GM18520 (cell line): ENCODE results near the gene ST3GAL5.

Experiments used
- ATAC-seq: cut with Tn5 transposase; IDR thresholded peaks from one replicate; pipeline ENCODE4 v1.9.1; 2021; ENCODE audit not compliant: unreplicated experiment

The ST3GAL5 gene

DNA sequence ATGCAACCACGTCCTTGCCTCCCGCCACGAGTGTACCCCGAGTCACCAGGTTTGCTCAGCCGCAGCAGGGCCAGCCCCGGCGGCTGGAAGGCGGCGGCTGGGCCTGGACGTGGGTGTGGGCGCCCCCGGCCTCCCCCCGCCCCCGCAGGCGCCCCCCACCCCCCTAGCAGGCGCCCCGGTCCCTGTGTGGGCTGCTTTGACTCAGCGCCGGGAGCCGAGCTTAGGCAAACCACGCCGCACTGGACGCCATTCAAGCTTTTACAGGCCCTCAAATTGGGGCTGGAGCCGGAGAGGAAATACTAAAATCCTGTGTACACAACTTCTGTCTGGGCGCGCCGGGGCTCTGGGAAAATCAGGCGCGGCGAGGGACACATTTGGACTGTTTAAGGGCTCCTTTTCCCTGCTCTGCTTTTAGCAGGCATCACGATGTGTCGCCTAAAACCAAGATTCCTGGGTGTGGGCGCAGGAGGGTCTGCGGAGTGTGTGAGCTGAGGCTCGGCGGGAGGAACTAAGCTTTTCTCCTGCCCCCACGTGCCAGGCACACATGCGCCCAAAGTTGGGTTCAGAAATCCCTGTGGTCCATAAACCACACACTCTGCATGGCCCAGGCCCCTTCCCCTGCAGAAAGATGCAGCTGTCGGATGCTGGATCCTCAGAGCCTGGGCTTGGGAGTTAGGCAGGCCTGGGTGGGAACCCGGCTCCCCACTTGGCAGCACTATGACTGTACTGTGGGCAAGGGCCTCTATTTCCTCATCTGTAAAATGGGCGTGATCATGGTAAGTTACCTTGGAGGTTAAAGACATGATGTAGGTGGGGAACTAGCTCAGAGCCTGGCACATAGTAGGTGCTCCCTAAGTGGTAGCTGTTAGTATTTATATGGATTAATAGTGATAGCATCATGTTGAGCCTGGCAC, 77.4 kb downstream of the ST3GAL5 start:
- ATAC-seq, result no peak

DNA sequence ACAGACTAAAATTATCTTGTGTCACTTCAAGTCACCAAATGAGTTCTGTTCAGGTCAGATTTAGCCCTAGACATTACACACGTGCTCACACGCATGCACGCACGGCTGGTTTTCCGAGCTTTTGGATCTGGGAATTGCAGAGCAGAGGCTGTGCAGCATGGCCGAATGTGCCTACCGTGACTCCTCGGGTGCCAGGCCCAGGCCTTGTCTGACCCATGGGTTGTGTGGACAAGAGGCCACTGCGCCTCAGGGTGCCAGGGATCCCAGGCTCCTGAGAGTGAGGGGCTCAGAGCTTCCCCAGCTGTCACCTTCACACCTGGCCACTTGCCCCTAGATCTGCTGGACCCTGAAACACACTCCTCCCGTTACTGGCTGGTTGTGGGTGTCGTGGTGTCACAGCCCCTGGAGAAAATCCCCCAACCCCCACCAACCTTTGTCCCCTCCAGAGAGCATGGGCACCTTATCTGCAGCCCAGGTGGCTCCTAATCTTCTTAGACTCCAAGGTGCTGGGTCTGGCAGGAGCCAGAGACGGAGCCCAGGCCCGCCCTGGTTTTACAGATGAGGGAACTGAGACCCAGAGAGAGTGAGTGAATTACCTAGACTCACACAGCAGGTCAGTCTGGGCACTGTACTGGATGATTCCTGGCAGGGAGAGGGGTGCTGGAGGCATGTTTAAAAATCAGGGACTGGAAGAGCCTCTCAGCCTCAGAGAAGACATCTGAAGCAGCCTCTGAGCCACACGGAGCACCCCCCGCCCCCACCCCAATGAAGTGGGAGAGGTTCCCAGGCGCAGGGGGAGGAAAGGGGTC, 78.2 kb downstream of the ST3GAL5 start:
- ATAC-seq, result no peak

DNA sequence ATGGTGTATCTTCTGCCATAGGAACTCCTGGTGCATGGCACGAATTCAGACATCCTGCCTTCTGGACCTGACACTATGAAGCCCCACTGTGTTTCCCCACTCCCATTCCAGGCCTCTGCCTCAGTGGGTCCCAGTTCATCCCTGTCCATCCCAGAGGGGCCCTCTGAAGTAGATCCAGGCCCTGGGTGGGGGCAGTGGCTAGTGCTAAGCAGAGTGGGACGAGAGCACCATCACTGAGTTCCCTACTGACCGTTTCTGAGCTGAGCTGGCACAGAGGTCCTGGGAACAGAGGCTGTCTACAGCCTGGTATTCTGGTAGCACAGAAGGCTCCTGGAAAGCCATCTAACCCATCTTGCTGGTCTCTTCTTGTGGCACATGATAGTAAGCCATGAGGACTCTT, 81.0 kb downstream of the ST3GAL5 start:
- ATAC-seq, result no peak

DNA sequence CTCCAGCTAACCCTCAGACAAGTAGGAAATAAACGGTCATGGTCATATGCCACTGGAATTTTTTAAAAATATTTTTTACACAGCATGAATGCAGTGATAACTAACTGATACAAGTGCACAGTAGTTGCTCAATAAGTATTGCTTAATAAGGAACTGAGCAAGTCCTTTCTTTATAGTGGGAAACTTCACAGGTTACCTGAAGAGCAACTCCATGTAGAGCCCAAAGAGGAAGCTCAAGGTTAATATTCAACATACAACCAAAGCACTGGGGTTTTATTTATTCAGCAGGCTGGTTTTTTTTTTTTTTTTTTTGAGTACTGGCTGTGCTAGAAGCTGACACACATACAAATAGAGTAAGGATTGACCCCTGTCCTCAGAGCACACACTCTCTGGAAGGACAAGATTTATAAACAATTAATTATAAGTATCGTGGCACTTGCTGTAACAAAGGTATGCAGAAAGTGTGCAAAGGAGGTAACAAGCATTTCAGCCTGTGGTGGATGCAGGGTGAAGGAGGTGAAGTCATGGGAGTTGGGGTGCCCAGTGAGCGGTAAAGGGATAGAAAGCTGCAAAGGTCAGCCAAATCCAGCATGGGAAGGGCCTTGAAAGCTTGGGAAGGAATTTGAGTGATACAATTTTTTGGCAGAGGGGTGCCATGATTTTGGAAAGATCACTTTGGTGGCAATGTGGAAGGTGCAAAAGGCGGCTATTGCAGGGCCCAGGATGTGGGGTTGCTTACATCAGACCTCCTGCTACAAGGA, 82.3 kb downstream of the ST3GAL5 start:
- ATAC-seq, result no peak

GRCh38 chr2:85804583-85804982, 84.2 kb downstream of the ST3GAL5 start:
- ATAC-seq, result no peak

GRCh38 chr2:85803704-85804425, 84.9 kb downstream of the ST3GAL5 start:
- ATAC-seq, result no peak

DNA sequence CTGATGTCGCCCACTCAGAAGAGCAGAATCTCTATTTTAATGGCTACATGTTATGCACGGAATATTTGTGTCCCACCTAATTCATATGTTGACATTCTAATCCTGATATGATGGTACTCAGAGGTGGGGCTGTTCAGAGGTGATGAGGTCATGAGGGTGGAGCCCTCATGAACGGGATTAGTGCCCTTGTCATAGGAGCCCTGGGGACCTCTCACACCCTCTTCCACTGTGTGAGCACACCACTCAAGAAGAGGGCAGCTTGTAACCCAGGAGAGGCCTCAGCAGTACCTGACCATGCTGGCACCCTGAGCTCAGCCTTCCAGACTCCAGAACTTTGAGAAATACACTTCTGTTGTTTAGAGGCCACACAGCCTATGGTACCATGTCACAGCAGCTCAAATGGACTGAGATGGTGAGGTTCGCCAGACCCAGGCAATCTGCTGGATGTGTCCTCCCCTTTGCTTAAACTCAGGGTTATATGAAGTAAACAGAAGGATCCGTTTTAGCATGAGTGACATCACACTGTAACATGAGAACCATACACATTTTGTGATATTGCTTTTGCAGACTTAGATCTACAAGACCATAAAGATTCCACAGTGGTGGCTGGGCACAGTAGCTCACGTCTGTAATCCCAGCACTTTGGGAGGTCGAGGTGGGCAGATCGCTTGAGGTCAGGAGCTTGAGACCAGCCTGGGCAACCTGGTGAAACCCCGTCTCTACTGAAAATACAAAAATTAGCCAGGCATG, 86.3 kb downstream of the ST3GAL5 start:
- ATAC-seq, result no peak

DNA sequence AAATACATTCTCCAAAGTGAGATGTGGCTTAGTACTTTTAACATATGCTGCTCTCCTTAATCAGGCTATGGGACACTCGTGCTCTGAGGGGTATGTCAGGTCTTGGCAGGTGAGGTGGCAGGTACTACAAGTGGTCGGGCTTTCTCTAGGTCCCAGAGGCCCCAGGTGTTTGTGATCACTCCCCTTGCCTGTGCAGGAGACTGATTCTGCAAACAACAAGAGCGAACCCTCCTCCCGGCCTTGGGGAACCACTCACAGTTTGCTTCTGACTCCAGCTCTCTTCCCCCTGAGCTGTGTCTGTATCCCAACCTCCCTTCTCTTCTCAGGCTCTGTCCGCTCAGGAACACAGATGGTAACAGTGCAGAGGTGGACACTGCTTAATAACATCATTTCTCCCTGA, 86.9 kb downstream of the ST3GAL5 start:
- no peak for ATAC-seq

DNA sequence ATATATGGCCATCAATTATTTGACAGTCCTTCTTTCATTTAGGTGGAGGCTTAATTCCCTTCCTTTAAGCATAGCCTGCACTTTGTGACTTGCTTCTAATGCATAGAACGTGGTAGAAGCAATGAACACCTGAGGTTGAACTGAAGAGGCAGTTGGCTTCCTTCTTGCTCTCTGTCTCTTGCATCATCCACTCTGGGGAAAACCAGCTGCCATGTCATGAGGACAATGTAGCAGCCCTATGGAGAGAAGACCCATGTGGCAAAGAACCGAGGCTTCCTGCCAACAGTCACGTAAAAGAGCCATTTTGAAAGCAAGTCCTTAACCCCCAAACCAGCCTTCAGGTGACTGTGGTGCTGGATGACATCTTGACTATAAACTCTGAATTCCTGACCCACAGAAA, 88.2 kb downstream of the ST3GAL5 start:
- ATAC-seq, result no peak

DNA sequence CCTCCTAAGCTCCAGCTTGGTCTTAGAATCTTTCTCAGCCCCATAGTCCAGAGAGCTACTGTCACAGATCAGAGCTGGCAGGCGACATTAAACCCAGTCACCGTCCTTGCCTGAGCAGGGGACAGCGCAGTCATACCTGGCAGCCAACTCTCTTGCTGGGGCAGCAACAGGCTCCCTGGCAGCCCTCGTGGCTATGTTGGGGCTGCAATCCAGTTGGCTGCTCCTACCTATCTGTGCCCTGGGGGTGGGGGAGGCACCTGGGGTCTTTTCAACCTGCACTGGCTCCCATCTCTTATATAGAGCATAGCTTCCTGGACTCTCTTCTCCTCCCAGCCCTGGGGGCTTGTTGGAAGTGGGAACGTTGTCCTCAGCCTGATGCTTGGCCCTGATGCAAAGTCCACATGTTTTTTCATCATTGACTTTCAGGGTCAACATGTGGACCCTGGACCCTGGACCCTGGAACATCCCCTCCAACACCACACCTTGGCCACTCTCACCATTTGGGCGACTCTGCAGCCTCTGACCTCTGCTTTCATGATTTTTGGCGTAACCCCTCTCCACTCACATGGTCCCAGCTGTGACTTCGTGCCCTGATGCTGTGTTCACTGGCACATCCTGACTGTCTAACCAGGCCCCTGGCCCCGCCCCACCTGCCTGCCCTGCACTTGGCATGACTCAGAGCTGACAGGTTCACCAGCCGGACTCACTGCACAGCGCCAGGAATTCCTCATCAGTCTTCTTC, 89.4 kb downstream of the ST3GAL5 start:
- no peak for ATAC-seq

DNA sequence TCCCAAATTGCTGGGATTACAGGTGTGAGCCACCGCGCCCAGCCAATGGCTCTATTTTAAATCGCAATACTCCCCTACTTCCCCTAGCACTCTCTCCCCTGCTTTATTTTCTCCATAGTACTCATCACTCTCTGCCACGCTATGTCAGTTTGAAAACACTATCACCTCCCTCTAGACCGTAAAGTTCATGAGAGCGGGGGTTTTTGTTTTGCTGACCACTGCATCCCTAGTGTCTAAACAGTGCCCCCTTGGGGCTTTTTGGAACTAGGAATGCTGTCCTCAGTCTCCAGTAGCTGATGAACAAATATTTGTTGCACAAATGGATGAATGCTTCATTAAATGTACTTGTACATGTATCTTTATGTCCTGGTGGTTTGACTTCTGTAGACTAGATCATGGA, 90.9 kb downstream of the ST3GAL5 start:
- no peak for ATAC-seq

DNA sequence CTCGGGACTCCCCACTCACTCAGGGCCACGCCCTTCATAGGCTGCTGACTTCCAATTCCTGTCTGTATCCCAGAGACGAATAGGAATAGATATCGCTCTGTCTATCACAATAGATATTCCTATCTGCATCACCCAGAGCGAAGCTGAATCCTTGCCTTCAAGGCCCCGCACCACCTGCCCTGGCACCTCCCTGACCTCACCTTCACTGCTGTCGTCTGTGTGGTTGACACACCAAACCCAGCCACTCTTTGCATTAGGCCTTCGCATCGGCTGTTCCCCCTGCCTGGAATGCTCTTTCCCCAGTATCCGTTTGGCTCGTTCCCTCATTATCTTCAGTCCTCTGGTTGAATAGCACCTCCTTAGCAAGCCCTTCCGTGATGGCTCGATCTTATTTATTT, 91.5 kb downstream of the ST3GAL5 start:
- ATAC-seq, result no peak

GRCh38 chr2:85796341-85797262, 92.2 kb downstream of the ST3GAL5 start:
- ATAC-seq, result no peak

GRCh38 chr2:85796046-85796340, 92.8 kb downstream of the ST3GAL5 start:
- ATAC-seq, result no peak

DNA sequence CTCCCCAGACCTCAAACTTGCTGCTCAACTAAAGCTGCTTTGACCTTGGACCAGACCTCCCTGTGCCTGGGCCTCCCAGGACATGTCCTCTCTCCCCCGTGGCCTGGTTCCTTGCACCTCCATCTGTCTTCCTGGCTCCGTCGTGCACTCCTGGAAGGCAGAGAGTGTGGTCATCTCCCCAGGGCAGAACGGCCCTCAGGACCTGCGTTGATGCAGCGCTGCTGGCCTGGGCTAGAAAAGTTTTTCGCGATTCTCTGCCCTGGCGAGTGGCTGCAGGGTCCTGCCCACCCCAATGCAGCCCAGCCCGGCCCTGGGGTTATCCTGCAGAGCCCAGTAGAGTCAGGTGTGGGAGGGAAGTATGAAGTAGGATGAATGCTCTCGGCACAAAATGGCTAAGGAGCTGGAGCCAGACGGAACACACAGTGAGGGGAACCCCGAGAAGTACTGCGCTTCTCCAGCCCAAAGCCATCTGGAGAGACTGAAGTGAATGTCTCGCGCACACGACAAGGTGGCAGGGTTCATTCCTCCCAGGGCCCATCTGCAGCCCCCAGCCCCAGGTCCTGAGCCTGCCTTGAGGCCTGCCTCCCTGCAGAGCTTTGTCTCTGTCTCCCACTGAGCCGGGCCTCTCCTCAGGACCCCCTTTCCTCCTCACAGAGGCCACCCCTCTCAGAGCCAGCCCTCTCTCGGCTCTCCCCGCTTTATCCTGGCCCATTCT, 93.3 kb downstream of the ST3GAL5 start:
- ATAC-seq, result no peak

DNA sequence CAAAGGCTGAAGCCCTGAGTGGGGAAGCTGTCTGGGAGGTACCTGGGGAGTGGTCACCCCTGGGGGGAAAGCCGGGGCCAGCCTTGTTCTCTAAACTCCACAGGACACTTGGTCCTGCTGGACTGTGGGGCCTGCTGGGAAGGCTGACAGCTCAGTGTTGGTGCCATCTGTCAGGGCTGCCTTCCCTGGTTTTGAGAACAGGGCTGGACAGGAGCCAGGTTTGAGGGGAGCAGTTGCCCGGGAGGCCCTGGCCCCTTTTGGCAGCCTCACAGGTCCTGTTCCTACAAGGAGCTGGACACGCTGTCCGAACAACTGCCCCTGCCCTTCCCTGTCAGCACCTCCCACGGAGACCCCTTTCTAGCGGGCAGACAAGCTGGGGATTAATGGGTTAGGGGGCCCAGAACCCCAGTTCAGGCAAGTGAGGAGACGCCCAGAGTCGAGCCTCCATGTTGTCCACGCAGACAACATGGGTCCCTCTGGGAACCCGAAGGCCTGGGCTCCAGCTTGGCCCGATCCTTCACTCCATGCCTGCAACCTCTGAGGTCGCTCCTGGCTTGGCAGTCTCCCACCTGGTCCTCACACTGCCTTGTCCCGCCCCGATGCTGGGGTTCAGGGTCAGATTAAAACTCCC, 94.2 kb downstream of the ST3GAL5 start:
- no peak for ATAC-seq

DNA sequence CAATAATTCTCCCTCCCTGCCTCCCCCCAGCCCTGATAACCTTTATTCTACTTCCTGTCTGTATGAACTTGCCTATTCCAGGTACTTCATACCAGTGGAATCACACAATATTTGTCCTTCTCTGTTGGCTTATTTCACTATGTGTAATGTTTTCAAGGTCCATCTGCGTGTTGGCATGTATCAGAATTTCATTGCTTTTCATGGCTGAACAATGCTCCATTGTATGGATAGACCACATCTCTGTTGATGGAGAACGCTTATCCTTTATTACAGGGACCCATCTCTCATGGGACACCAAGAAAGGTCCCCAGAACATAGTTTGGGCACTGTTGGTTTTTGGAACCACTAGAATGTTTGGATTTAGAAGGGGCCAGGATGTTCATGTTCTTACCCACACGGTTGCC, 94.8 kb downstream of the ST3GAL5 start:
- ATAC-seq, result no peak
